ENCODE results near the gene SEMA4D. TPM values are rescaled to one million over a fixed set of nuclear protein-coding genes. Genes with fewer than 3 reads are reported as not detected.
A peak's percentile ranks its signal among the peaks of the same experiment; 100 is the strongest.

SEMA4D gene
- total and polyA plus RNA-seq, 8 donors = 20.0 to 71.9 (median 25.6) TPM

GRCh38 chr9:89478821-89479668, 18.9 kb downstream of the SEMA4D start:
- DNase-seq = no peak
- intact Hi-C loops (cut with DNase I) = no loop called here
- no peak for TF ChIP-seq CTCF (IDR thresholded peaks at IDR 0.05)
- Histone ChIP-seq H3K36me3 (peaks cover 0 to 9% of the 10 kb centered on the region in 2 donors), H3K27me3 (no peaks in the 10 kb centered on the region), H3K4me1 (peaks cover 5 to 48% of the 10 kb centered on the region in 2 donors), H3K9me3 (no peaks in the 10 kb centered on the region), H3K4me3 (no peak overlapping the region), H3K27ac (peak overlapping the region in 1 of 2 donors; percentile 55)
- ATAC-seq = no peak

- peak overlapping the region in 1 of 2 donors; percentile 63 for H3K27ac ChIP-seq
- DNase-seq = peak in 1 of 4 donors; percentile 34
- peak in 1 of 2 donors; percentile 16 for TF ChIP-seq CTCF (IDR thresholded peaks at IDR 0.05)
- peaks cover 5 to 39% of the 10 kb centered on the region in 2 donors for H3K4me1 ChIP-seq
- no peaks in the 10 kb centered on the region for H3K27me3 ChIP-seq
- peak; percentile 78 for ATAC-seq
- peaks cover 0 to 9% of the 10 kb centered on the region in 2 donors for H3K36me3 ChIP-seq
- intact Hi-C loops (cut with DNase I) = no loop called here
- H3K9me3 ChIP-seq = no peaks in the 10 kb centered on the region
- H3K4me3 ChIP-seq = no peak overlapping the region
These were observed 19.9 kb downstream of the SEMA4D start for GRCh38 chr9:89477811-89478630.

- peaks cover 0 to 9% of the 10 kb centered on the region in 2 donors for H3K36me3 ChIP-seq
- peaks cover 5 to 39% of the 10 kb centered on the region in 2 donors for H3K4me1 ChIP-seq
- H3K27me3 ChIP-seq = no peaks in the 10 kb centered on the region
- intact Hi-C loops (cut with DNase I) = no loop called here
- H3K27ac ChIP-seq = peak overlapping the region in 1 of 2 donors; percentile 63
- no peaks in the 10 kb centered on the region for H3K9me3 ChIP-seq
- ATAC-seq (no peak), DNase-seq (no peak)
- no peak for TF ChIP-seq CTCF (IDR thresholded peaks at IDR 0.05)
- no peak overlapping the region for H3K4me3 ChIP-seq
These were observed 20.5 kb downstream of the SEMA4D start for GRCh38 chr9:89477384-89477783.

GRCh38 chr9:89476546-89476945, 21.4 kb downstream of the SEMA4D start:
- Histone ChIP-seq H3K4me3 (no peak overlapping the region), H3K36me3 (peaks cover 0 to 7% of the 10 kb centered on the region in 2 donors), H3K4me1 (peaks cover 5 to 39% of the 10 kb centered on the region in 2 donors), H3K9me3 (no peaks in the 10 kb centered on the region), H3K27ac (no peak overlapping the region), H3K27me3 (no peaks in the 10 kb centered on the region)
- no peak for ATAC-seq
- TF ChIP-seq CTCF (IDR thresholded peaks at IDR 0.05) = no peak
- DNase-seq = no peak
- intact Hi-C loops (cut with DNase I) = no loop called here
